Activated CD4-positive, CD25-positive, alpha-beta regulatory T cell treated with anti-CD3 and anti-CD28 coated beads, Interleukin-2, amount 50 U/mL, for 72 hours (primary cell): ENCODE data around the gene C14orf180.

Experiments
- DNase-seq: peaks from one replicate; pipeline ENCODE4 v3.0.0; 2021

C14orf180 gene

DNA sequence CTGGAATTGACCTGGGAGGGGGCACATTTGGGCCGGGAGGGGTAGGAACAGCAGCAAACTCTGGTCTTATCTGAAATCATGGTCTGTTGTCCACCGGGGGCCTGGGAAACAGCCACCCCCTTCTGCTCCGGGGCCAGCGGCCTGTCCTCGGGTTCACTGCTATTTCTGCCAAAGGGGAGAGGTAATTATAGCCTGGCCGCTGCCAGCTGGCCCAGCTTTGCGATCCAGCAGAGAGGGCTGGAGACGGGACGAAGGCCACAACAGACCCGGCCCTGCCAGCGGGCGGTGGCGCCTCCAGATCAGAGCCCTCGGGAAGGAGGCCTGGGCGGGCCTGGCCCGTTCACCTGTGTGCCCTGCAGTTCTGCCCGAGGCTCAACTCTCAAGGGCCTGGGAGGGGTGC is at the start of gene C14orf180:
Gene C14orf180, plus strand, starts transcription at position 258 of the 400 bp plus-strand sequence. CDS start 6,667 bp downstream, outside the sequence.
- DNase-seq = no peak

DNA sequence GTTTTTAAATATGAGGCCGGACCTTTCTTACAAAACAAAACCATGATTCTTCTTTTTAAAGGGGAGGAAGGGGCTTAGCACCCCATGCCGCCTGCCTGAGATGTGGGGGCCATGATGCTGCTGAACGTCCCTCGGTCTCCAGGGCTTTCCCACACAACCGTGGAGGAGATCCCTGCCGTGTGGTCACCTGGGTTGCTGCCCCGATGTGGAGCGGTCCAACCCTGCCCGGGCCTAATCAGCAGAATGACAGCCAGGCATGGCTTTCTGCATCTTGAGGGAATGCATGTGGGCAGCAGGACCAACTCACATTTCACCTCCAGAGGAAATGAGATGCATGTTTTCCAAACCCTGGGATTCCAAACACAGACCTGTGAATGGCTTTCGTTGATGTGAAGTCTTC is 48.9 kb upstream of the C14orf180 start:
- DNase-seq = no peak

DNA sequence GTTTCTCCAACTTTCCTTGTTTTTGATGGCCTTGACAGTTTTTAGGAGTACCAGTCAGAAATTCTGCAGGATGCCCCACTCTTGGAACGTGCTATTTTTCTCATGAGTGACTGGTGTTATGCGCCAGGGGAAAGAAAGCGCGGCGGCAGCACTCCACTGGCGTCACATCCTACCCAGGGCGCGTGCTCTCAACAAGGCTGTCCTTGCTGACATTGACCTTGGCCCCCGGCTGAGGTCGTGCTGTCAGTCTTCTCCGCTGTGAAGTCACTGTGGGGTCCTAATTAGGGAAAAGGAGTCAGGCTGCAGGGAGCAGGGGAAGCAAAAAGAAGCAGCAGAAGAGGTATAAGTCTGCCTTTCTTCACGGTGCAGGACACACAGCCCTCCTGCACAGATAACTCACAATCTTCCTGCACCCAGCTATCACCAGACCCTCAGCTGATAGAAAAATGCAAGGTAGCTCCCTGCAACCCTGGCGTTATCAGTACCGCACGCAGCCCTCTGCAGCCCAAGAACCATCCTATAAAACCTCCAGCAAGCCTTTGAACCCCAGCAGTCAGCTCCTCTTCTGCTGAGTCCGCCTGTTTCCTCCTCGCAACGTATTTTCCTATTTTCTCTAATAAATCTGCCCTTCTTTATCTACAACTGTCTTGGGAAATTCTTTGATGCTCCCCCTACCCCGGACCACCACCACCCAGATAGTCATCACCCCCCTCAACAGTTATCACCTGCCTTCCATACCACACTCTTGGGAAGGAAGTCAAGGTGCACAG is 48.0 kb upstream of the C14orf180 start:
- no peak for DNase-seq

DNA sequence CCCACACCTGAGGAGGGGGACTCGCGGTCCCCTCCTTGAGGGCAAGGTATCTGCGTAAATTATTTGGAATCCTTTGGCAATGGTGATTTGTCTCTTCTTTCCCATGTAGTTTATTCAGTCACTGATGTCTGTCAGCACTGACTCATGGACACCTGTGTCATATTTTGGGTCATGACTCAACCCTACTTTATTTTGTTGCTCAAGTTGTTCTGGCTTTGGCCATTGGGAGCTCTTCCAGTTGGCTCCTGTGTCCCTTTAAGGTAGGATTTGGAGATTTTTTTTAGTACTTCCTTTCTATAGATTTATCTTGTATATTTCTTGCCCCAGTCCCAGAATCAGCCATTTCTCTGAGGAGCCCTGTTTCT is 47.4 kb upstream of the C14orf180 start:
- DNase-seq = no peak

DNA sequence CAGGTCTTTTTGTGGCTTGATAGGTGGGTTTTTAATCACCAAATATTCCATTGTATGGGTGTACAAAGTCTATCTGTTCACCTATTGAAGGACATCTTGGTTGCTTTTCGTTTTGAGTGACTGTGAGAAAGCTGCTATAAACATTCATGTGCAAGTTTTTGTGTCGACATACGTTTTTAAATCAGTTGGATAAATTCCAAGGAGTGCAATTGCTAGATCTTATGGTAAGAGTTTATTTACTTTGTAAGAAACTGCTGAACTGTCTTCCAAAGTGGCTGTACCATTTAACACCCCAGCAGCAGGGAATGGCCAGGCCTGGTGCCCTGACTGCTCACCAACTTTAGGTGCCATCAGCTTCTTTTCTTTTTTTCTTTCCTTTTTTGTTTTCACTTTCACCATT is 45.5 kb upstream of the C14orf180 start:
- DNase-seq = no peak

DNA sequence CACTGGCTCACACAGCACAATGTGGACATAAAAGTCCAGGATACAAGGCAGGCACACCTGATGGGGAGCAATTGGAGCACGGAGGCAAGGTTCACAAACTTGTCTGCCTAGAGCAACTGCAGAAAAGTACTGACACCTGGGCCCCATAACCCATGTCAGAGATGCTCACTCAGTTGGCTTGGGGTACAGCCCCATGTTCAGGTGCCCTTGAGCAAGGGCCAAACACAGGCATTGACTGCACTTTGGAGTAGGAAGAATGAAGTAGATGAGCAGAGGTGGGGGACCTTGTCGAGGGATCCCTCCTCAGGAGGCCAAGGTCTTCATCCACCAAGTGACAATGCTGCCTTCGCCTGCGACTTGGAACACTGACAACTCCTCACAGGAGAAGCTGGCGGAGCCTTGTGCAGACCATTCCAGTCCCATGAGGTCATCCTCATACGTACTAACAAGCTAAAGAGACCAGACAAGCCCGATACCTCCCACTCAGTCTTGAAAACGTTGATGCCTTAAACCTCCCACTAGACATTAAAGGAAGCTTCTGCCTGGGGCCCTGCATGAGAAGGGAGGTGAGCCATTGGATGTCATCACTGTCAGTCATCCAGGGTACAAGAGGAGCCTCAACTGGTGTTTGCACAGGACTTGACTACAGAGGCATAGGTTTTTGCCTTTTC is 42.5 kb upstream of the C14orf180 start:
- peak; percentile 5 for DNase-seq

DNA sequence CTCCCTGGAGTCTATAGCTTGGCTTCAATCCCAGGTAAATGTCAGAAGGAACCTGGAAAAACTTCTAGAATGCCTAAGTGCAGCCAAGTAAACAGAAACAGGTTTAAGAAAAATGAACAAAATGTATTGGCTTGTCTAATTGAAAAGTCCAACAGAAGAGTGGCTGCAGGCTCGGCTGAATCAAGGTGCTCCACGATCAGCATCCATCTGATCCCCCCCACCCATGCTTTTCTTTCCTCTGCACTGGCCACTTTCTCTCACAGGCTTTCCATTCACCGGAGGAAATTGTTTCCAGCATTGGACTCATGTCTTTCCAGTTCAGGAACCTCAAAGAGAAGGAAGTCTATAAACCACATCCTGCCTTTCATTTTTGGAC is 42.0 kb upstream of the C14orf180 start:
- DNase-seq = no peak

DNA sequence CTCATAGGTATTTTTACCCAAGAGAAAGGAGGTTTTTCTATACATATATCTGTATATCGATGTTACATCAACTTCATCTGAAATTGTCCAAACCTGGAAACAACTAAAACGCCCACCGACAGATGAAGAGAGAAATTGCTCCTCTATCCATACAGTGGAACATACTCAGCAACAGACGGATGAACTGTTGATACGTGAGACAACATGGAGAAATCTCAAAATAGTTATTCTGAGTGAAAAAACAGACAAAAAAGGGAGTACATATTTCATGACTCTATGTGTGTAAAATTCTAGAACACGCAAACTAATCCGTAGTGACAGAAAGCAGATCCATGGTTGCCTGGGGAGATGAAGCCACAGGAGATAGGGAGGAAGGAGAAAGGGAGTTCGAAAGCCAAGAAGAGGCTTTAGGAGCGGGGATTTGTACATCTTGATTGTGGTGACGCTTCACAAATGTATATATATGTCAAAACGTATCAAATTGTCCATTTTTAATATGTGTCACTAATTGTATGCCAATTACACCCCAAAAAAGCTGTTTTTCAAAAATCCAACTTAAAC is 37.6 kb upstream of the C14orf180 start:
- no peak for DNase-seq

DNA sequence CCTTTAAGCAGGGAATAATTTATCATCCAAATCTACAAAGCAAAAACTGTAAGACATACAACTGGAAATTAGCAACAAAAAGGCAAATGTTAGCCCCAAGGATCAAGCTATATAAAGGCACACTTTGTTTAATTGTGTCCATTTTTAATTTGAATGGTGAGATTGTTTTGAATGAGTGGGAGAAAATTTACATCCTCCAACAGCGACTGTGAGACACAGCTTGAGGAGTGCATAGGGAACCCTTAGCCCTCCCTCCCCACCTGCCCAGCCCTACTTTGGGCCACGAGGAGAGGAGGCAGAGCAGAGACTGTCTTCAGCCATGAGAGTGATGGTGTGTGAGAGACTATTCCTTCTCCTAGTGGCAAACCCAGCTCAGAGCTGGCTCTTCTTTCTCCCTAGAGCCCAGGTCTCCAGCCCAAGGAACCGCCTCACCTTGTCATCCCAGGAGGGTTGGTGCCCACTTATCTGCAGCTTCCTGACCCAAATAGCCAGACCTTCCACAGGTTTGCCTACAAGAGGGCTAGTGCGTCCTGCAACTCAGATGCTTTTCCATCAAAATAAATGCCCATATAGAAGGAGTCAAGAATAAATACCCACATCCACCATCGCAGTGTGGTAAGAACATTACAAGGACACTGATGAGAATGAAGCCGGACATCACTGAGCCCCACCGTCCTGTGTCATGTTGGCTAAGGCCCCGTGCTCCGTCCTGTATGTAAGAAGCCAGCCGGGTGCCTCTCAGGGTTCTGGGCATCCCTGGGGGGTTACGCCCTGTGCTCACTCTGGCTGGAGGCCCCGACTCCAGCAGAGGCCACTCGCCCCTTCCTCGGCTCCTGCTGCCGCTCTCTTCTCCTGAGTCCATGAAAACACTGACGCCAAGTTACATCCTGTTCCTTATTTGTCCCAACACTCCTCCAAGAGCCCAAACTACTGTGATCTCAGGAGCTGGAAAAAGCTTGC is 36.4 kb upstream of the C14orf180 start:
- DNase-seq = peak; percentile 19

DNA sequence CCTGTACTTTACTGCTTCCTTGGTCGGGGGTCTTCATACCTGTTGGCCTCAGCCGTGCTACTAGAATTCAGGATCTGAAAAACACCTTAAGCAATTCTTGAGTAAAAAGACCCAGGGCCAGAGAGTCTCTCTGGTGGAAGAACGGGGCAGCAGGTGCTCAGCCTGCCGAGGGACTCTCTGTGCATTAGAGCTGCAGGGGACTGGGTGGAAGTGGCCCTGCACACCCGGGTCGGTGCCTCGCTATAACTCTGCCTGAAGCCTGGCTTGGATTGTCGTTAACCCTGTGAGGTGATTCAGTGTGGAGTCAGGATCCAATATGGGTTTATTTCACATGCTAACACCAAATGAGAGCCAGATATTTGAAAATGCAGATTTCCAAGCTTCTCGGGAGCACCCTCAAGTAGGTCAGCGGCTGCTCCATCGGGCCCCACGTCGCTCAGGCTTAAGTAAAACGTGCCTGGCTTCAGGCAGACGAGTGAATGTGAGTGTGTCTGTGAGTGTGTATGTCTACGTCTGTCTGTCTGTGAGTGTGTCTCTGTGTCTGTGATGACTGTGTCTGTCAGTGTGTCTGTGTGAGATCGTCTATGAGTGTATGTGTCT is 35.1 kb upstream of the C14orf180 start:
- peak; percentile 7 for DNase-seq

DNA sequence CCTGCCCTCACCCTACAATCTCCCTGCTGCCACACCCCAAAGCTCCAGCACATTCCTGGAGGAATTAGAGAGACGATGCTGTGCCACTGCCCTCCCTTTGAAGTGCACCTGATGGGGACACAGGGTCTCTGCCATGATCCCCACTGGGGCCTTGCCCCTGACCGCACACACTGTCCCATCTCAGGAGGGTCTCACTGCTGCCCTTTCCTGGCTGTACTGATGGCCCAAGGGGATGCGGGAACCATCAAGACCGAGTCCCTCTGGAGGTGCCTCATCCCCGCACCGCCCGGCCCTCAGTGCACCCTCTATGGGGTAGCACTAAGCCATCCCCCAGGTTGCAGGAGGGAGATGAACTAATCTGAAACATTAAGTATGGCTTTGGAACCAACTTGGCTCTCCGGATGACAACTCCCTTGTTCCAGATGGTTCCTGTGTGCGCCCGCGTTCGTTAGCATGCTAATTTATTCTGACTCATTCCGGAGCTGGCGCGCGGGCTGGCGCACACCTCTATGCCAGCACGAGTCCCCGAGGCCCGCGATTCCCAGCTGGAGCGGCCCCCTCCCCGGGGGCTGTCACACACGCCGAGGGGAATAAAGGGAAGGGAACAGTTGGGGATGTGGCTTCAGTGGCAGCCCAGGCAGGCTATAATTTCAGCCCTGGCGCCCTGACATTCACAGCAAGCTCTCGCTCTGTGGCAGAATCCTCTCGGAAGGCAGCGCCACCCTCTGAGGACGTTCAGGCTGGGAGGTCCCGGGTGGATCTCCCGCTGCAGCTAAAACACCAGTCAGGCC is 34.2 kb upstream of the C14orf180 start:
- peak; percentile 17 for DNase-seq

DNA sequence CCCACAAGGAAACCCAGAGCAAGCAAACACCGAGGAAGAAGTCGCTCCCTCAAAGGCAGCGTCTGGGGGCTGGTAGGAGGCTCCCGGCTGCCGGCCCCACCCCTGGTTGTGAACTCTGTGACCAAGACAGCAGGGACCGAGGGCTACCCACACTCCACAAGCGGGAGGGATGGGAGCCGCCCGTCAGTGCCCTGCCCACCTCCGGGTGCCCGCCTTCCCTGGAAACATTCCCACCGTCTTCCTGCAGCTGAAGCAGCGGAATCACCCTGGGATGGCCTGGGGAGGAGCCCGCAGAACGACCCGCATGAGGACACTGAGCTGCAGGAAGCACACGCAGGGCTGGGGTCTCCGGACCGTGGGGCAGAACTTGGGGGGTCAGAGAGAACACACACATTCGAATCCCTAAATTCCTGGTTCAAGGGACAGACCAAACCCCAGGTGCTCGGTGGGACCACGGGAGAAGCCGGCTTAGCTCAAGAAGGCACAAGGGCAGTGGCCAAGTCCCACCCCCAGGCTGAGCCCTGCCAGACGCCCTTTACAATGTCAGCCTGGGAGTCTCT is 33.5 kb upstream of the C14orf180 start:
- peak; percentile 19 for DNase-seq

DNA sequence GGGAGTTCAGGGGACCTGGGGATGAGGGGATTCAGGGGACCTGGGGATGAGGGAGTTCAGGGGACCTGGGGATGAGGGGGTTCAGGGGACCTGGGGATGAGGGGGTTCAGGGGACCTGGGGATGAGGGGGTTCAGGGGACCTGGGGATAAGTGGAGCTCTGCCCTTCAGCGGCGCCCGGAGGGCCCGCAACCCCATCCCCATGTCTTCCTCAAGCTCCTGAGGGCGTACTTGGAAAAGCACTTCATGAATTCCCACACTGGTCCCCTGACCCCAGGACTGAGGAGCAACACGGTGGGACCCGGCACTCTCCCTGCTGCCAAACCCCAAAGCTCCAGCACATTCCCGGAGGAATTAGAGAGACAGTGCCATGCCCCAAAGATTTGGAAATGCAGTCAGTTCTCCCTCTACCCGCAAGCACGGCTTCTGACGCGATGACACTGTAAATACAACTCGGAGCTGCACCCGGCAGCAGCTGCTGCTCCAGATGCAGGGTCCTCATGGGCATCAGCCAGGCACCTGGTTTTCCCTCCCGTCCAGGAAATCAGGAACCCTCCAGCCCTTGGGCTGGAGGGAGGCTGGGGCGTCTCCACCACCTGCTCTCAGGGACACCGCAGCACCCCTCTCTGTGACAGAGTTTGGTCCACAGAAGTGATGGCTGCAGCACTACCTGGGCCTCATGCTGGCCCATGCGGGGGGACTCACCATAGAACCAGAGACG is 32.8 kb upstream of the C14orf180 start:
- peak; percentile 16 for DNase-seq

DNA sequence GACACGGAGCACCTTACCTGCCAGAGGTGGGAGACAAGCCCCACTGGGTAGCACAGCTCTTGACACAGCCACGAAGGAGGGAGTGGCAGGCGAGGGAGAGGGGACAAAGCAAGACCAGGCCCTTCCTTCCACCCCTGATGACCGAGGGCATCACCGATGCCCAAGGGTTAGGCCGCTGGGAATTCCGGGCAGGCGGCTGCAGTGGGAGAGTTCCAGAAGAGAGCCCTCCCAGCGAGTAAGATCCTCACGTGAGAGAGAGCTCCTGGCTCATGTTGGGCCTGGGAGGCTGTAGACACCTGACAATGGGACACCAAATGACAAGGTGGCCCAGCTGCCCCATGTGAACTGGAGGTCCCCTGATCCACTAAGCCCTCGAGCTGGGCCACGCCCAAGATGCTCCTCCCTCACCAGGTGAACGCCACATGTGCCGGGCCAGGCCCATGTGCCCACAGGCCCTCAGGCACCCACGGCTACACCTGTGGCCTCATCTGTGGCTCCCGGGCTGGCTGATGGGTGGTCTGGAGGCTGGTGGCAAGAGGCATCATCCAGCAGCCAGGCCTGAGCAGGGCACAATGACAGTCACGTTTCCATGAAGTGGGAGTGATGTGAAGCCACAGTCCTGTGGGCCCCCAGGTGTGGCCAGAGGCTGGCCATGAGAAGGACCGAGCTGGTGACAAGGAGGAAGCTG is 32.1 kb upstream of the C14orf180 start:
- peak; percentile 11 for DNase-seq

DNA sequence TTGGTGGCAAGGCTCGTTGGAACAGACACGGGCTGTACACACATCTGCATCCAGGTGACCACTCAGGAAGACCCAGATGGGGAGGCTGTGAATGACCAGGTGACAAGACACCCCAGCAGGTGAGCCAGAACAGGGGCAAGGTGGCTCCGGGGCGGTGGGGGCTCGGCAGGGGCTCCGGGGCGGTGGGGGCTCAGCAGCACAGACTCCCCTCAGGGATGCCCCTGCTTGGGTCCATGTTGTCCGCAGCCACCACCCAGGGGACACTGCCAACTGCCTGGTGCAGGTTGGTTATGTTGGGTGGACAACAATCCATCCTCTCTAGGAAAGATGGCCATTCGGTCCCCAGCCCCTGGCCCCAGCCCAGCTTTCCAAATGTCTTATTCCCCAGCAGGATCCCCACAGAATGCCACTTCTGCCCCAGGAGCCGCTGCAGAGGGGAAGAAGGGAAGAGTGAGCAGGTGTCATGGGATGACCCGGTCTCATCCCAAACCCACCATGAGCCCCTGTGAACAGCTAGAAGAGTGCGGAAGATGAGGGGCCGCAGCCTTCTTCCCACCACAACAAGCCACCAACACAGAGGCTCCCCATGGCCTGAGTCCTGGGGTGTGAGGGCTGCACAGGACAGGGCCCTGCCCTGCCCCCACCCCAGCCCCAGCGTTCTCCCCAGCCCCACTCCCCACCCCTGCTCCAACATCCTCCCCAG is 31.4 kb upstream of the C14orf180 start:
- DNase-seq = peak; percentile 12

DNA sequence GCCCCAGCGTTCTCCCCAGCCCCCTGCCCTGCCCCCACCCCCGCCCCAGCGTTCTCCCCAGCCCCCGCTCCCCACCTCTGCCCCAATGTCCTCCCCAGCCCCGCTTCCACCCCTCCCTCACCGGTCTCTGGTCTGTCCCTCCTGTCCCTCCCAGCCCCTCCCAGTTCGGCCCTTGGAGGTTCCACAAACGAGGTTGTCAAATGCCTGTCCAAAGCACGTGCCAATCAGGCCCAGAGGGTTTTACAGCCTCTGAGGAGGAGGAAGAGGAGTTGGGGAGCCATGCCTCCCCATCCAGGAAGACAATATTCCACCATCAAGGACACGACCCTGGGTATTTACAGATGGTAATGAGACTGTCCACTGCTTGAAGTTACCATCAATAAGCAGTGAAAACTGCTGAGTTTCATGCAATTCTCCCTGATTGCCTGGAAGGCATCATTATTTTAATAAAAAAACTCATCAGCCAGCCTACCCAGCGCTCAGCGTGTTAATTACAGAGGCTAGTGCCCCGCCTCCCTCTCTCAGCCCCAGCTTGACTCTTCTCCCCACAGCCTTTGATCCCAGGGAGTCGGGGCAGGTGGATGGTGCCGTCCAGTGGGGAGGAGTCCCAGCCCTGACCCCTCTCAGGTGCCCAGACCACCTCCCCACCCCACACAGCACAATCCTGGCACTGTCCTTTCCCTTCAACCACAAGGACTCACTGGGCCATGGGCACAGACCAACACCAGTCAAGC is 30.6 kb upstream of the C14orf180 start:
- DNase-seq = peak; percentile 20

DNA sequence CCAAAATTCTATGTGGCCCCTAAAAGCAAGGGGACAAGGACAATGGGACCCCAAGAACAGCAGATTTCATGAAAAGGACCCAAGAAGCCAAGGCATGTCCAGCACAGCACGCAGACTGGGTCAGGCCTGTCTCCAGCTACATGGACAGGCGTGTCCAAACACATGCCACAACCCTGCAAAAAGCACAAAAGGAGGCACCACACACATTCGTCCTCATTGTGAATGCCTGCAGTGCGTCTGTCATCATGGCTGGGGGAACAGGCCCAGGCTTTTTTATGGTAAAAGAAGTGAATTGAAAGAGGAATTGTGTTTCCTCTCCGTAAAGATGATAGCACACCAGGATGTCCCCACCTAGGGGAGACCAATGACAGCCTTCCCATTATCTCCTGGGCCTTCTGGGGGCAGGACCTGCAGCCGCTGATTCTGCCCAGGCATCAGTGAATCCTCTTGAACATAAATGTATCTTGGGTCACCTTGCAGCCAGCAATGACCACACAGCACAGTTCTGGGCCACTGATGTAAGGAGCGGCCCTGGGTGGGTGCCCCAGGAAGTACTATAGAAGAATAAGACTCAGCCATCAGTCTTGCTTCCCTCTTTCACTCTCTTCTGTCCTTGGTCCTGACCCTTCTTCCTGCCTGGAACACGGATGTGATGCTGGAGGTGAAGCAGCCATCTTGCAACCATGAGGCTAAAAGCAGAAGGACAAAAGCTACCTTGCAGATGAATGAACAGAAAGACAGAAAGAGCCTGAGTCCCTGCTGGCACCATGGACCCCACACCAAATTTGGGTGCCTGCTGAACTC is 29.8 kb upstream of the C14orf180 start:
- DNase-seq = peak; percentile 17

DNA sequence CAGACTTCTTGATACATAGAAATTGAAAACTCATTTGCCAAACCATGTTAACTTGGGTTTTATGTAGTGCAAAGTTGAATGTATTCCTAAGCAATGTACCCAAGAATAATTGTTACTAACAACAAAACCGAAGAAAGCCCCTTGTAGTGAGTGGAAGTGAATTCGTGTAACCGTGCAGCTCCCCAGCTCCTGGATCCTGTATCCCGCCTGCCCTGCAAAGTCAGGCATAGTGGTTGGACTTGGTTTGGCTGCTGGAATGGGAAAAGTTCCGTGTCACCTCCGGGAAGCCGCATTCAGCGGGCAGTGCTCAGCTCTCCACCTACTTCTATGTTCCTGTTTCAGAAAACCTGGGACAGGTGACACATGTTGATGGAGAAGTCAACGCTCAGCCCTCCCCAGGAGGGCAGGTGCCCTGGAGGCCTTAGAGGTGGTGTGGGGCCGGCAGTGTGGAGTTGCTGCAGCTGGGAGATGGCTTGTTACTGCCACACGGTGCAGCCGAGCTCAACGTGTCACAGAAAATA is 29.2 kb upstream of the C14orf180 start:
- DNase-seq = no peak
